Left ventricle myocardium inferior (tissue), 1 donor: ENCODE measurements around the gene PDK2. TPM values are rescaled to one million over a fixed set of nuclear protein-coding genes. Genes with fewer than 3 reads are reported as not detected.
A peak's percentile ranks its signal among the peaks of the same experiment; 100 is the strongest.

Experiments
- DNase-seq: peaks from one replicate; pipeline ENCODE4 v3.0.0-alpha.2; 2020
- H3K27ac ChIP-seq: fragments of 200-600 bp; replicated peaks from 2 replicates; pipeline ENCODE4 v1.8.0; 2021
- H3K27me3 ChIP-seq: fragments of 200-600 bp; 2 replicates; pipeline ENCODE4 v1.8.0; 2021; ENCODE audit warnings: low read depth
- H3K36me3 ChIP-seq: fragments of 200-600 bp; 2 replicates; pipeline ENCODE4 v1.8.0; 2021
- H3K4me1 ChIP-seq: fragments of 200-600 bp; 2 replicates; pipeline ENCODE4 v1.8.0; 2021
- H3K4me3 ChIP-seq: fragments of 200-600 bp; 2 replicates; pipeline ENCODE4 v1.8.0; 2021; ENCODE audit warnings: mild to moderate bottlenecking, moderate library complexity
- H3K9me3 ChIP-seq: fragments of 200-600 bp; replicated peaks from 2 replicates; pipeline ENCODE4 v1.8.0; 2021
- intact Hi-C: fragments of 100-400 bp; cut with micrococcal nuclease; formaldehyde crosslinking; loops from one replicate; pipeline ENCODE4 v1.11.0; 2022
- total RNA-seq: library from RNA; stranded (reverse); fragmentation: NEBNext Ultra II Directional; extraction: Animal tissue kit (Norgen Biotek cat#: 25700); gene quantifications from one replicate; pipeline ENCODE4 v1.2.1, GENCODE V29; 2021
- TF ChIP-seq, protein P1 (sequence below): fragments of 200-600 bp; IDR thresholded peaks from 2 replicates; pipeline ENCODE4 v1.8.0; 2021; ENCODE audit warnings: antibody characterized with exemption, mild to moderate bottlenecking, borderline replicate concordance
- donor health status: DM: no; HTN: yes; CAD: no; lungs with severe emphysema.

Gene PDK2
- total RNA-seq, 1 donor from 2014 or later, result 206 TPM

DNA sequence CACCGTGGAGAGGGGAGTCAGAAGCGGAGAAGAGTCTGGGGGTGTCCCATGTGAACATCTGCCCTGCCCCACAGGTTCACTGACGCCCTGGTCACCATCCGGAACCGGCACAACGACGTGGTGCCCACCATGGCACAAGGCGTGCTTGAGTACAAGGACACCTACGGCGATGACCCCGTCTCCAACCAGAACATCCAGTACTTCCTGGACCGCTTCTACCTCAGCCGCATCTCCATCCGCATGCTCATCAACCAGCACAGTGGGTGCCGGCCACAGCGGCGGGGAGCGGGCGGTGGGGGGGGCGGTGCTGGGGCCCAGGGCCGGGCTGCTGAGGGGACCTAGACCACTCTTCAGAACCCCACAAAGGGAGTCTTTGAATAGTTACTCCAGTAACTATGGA lies 10.7 kb downstream of the PDK2 start:
- TF ChIP-seq, protein P1, sequence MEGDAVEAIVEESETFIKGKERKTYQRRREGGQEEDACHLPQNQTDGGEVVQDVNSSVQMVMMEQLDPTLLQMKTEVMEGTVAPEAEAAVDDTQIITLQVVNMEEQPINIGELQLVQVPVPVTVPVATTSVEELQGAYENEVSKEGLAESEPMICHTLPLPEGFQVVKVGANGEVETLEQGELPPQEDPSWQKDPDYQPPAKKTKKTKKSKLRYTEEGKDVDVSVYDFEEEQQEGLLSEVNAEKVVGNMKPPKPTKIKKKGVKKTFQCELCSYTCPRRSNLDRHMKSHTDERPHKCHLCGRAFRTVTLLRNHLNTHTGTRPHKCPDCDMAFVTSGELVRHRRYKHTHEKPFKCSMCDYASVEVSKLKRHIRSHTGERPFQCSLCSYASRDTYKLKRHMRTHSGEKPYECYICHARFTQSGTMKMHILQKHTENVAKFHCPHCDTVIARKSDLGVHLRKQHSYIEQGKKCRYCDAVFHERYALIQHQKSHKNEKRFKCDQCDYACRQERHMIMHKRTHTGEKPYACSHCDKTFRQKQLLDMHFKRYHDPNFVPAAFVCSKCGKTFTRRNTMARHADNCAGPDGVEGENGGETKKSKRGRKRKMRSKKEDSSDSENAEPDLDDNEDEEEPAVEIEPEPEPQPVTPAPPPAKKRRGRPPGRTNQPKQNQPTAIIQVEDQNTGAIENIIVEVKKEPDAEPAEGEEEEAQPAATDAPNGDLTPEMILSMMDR, result no peak
- H3K36me3 ChIP-seq, result peaks cover 65% of the 10 kb centered on the region
- H3K27ac ChIP-seq, result peak overlapping the region; percentile 97

DNA sequence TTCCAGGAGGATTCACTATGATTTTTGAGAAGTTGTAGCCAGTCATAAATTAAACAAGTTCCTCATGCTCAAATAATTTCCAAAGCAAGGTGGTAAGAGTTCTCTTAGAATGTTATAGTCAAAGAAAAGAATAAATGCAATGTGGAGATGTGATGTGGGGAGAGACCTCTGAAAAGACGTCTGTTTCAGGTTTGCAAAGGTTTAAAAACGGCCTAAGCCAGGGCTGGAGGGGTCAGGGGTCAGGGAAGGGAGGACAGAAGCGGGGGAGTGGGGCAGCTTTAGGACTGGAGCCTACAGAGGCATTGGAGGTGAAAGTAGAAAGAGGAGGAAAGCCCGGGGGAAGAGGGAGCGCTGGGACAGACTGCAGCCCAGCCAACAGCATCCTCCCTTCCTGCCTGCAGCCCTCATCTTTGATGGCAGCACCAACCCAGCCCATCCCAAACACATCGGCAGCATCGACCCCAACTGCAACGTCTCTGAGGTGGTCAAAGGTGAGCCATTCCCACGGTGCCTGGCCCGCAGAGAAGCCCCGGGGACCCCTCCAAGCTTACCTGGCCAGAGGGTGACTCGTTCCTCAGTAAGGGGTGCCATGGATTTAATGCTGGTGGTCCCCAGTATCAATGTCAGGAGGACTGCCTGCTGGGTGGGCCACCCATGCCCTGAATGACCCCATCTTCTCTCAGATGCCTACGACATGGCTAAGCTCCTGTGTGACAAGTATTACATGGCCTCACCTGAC lies 11.4 kb downstream of the PDK2 start:
- no peak for DNase-seq
- Histone ChIP-seq H3K36me3 (peaks cover 58% of the 10 kb centered on the region), H3K9me3 (no peaks in the 10 kb centered on the region), H3K4me1 (peaks cover 58% of the 10 kb centered on the region), H3K4me3 (no peak overlapping the region), H3K27ac (peak overlapping the region; percentile 42), H3K27me3 (no peaks in the 10 kb centered on the region)
- TF ChIP-seq, protein P1, result no peak
- intact Hi-C loops, result no loop called here

More for the DNA sequence above, 10.7 kb downstream of the PDK2 start:
- Histone ChIP-seq H3K9me3 (no peaks in the 10 kb centered on the region), H3K4me1 (peaks cover 57% of the 10 kb centered on the region), H3K4me3 (no peak overlapping the region), H3K27me3 (no peaks in the 10 kb centered on the region)
- intact Hi-C loops, result no loop called here
- DNase-seq, result no peak

DNA sequence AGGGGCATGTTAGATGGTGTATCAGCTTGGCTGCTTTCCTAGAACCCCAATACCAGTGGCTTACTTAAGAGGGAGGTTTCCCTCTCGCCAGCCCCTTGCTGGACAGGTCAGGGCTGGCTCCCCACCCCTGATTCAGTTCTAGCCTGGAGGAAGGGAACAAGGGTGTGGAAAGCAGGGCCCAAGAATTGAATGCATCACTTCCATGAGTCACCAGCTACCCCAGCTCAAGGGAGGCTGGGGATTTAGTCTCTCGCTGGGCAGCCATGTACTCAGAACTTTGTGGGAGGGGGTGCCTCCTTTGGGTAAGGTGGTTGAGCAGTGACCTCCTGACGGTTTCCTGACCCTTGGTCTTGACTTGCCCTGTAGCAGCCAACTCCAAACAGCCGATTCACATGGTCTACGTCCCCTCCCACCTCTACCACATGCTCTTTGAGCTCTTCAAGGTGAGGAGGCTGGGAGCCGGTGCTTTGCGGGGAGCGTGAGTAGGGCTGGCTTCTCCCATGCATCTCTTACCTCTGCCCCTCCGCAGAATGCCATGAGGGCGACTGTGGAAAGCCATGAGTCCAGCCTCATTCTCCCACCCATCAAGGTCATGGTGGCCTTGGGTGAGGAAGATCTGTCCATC lies 12.8 kb downstream of the PDK2 start:
- no peaks in the 10 kb centered on the region for H3K27me3 ChIP-seq
- H3K4me1 ChIP-seq, result peaks cover 63% of the 10 kb centered on the region
- no peak for DNase-seq
- H3K4me3 ChIP-seq, result no peak overlapping the region
- H3K9me3 ChIP-seq, result no peaks in the 10 kb centered on the region
- intact Hi-C loops, result no loop called here
- peaks cover 58% of the 10 kb centered on the region for H3K36me3 ChIP-seq
- H3K27ac ChIP-seq, result peak overlapping the region; percentile 94
- TF ChIP-seq, protein P1, result no peak

DNA sequence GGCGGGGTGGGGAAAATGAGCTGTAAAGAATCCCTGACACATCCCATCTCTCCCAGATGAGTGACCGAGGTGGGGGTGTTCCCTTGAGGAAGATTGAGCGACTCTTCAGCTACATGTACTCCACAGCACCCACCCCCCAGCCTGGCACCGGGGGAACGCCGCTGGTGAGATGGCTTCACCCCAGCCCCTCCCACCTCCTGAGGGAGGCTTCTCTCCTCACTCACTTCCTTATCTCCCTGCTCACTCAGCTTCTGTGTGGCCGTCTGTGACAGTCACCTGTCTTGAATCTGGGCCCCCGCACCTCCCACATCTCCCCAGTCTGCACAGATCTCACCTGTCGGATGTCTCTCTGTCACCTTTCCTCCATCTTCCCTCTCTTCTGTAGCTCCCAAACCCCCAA lies 13.4 kb downstream of the PDK2 start:
- H3K36me3 ChIP-seq, result peaks cover 58% of the 10 kb centered on the region
- peak overlapping the region; percentile 94 for H3K27ac ChIP-seq
- H3K27me3 ChIP-seq, result no peaks in the 10 kb centered on the region
- no peak for DNase-seq
- H3K4me3 ChIP-seq, result no peak overlapping the region
- H3K4me1 ChIP-seq, result peaks cover 63% of the 10 kb centered on the region
- TF ChIP-seq, protein P1, result no peak
- intact Hi-C loops, result no loop called here
- H3K9me3 ChIP-seq, result no peaks in the 10 kb centered on the region

DNA sequence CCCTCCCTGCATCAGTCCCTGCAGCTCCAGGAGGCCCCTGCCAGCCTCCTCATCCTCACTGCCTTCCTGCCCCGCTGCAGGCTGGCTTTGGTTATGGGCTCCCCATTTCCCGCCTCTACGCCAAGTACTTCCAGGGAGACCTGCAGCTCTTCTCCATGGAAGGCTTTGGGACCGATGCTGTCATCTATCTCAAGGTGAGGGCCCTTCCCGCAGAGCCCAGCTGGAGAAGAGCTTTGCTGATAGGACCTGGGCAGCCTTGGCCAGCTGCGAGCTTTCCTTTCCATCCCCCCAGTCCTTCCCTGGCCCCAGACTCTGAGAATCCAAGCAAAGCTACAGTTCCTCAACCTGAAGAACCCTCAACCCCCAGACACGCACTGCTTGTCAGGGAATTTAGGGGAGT lies 14.1 kb downstream of the PDK2 start:
- TF ChIP-seq, protein P1, result no peak
- H3K9me3 ChIP-seq, result no peaks in the 10 kb centered on the region
- intact Hi-C loops, result no loop called here
- peak overlapping the region; percentile 94 for H3K27ac ChIP-seq
- DNase-seq, result no peak
- H3K4me3 ChIP-seq, result no peak overlapping the region
- H3K36me3 ChIP-seq, result peaks cover 58% of the 10 kb centered on the region
- peaks cover 65% of the 10 kb centered on the region for H3K4me1 ChIP-seq
- no peaks in the 10 kb centered on the region for H3K27me3 ChIP-seq
